HepG2 (cell line): Measurements from ENCODE around the gene EFCAB8. TPM values are rescaled to one million over a fixed set of nuclear protein-coding genes. Genes with fewer than 3 reads are reported as not detected.
A peak's percentile ranks its signal among the peaks of the same experiment; 100 is the strongest.

Source experiments
- AFF4 ChIP-seq: sonication (generic); formaldehyde crosslinking; IDR thresholded peaks from 2 replicates; pipeline ENCODE4 v1.4.0; 2020; ENCODE audit warnings: missing genetic modification reagents
- CREB1 ChIP-seq, 2 experiments: fragments of 450-650 bp in 1 of 2; IDR thresholded peaks; 2 replicates each; pipeline ENCODE4 v1.6.1; 2016 to 2017; ENCODE audit warnings: control low read depth in 1 of 2, mild to moderate bottlenecking in 1 of 2, missing compliant biosample characterization in 1 of 2, missing genetic modification characterization in 1 of 2
- EHMT2 ChIP-seq: fragments of 200-600 bp; sonication (generic); IDR thresholded peaks from 2 replicates; pipeline ENCODE4 v1.7.0; 2017; ENCODE audit warnings: antibody characterized with exemption, low read depth, low read length, borderline replicate concordance
- GABPB1 ChIP-seq: IDR thresholded peaks from 2 replicates; pipeline ENCODE4 v1.6.1; 2016; ENCODE audit warnings: mild to moderate bottlenecking, missing genetic modification reagents, moderate library complexity, missing compliant biosample characterization
- MTA1 ChIP-seq: sonication (generic); formaldehyde crosslinking; IDR thresholded peaks from 2 replicates; pipeline ENCODE4 v1.4.0; 2020; ENCODE audit warnings: missing genetic modification reagents, mild to moderate bottlenecking, borderline replicate concordance
- NFIB ChIP-seq: sonication (generic); formaldehyde crosslinking; IDR thresholded peaks from 2 replicates; pipeline ENCODE4 v1.9.0; 2021; ENCODE audit warnings: missing genetic modification reagents, mild to moderate bottlenecking, borderline replicate concordance
- PPARG ChIP-seq: conservative IDR thresholded peaks from 2 replicates; pipeline ENCODE4 v1.6.1; 2016; ENCODE audit warnings: missing biosample characterization, missing genetic modification reagents
- SMC3 ChIP-seq: IDR thresholded peaks from 2 replicates; pipeline ENCODE4 v1.6.1; 2011; ENCODE audit warnings: low read length, improper control_type of control experiment
- ZMYM2 ChIP-seq: sonication (generic); formaldehyde crosslinking; IDR thresholded peaks from 2 replicates; pipeline ENCODE4 v1.8.0; 2022; ENCODE audit warnings: mild to moderate bottlenecking, missing genetic modification reagents
- ZNF225 ChIP-seq: sonication (generic); formaldehyde crosslinking; IDR thresholded peaks from 2 replicates; pipeline ENCODE4 v1.4.0; 2020; ENCODE audit warnings: mild to moderate bottlenecking, missing genetic modification reagents
- ZNF263 ChIP-seq: sonication (generic); formaldehyde crosslinking; IDR thresholded peaks from 2 replicates; pipeline ENCODE4 v1.4.0; 2020; ENCODE audit warnings: missing genetic modification reagents
- ZNF282 ChIP-seq: fragments of 450-650 bp; IDR thresholded peaks from 2 replicates; pipeline ENCODE4 v1.6.1; 2018; ENCODE audit not compliant: partially characterized antibody
- ZNF333 ChIP-seq: sonication (generic); formaldehyde crosslinking; IDR thresholded peaks from 2 replicates; pipeline ENCODE4 v1.4.0; 2020; ENCODE audit warnings: mild to moderate bottlenecking, missing genetic modification reagents, borderline replicate concordance
- ZNF501 ChIP-seq: sonication (generic); formaldehyde crosslinking; IDR thresholded peaks from 2 replicates; pipeline ENCODE4 v1.5.1; 2020; ENCODE audit warnings: mild to moderate bottlenecking, moderate library complexity, missing genetic modification reagents
- polyA plus RNA-seq, 8 experiments: library from polyadenylated mRNA; depleted of rRNA in 3 of 8; stranded (reverse) in 7 of 8; unstranded in 1 of 8; fragments of >200 nt; fragmentation: Illumina TruSeq in 4 of 8; extraction: Trizol in 4 of 8; gene quantifications; 2 replicates each; pipeline versions ENCODE4 v1.2.1 to v1.2.3, GENCODE V29; 2011 to 2016; ENCODE audit warnings: low read depth in 4 of 8, missing spikeins in 1 of 8, mixed read lengths in 1 of 8; ENCODE audit not compliant: insufficient read depth in 1 of 8
- total RNA-seq, 5 experiments: library from RNA; depleted of rRNA; stranded (reverse); fragments of >200 nt; fragmentation: Illumina TruSeq; extraction: Trizol; gene quantifications; 2 replicates each; pipeline ENCODE4 v1.2.3, GENCODE V29; 2016; ENCODE audit warnings: low read depth in 1 of 5
- TF ChIP-seq, protein P1 (sequence below): sonication (generic); formaldehyde crosslinking; IDR thresholded peaks from 2 replicates; pipeline ENCODE4 v1.4.0; 2020; ENCODE audit warnings: missing genetic modification reagents
- TF ChIP-seq, protein P2 (sequence below): IDR thresholded peaks from 2 replicates; pipeline ENCODE4 v1.4.0; 2020; ENCODE audit warnings: mild to moderate bottlenecking, missing genetic modification reagents
- TF ChIP-seq, protein P3 (sequence below): sonication (generic); formaldehyde crosslinking; IDR thresholded peaks from 2 replicates; pipeline ENCODE4 v1.8.0; 2022; ENCODE audit warnings: missing genetic modification reagents, mild to moderate bottlenecking, inconsistent platforms, borderline replicate concordance

The EFCAB8 gene
- total and polyA plus RNA-seq, 2 of the 13 experiments (the other 11 are each of a cell fraction or from before 2014, with no cell fraction given) = 0.15 to 0.22 TPM

DNA sequence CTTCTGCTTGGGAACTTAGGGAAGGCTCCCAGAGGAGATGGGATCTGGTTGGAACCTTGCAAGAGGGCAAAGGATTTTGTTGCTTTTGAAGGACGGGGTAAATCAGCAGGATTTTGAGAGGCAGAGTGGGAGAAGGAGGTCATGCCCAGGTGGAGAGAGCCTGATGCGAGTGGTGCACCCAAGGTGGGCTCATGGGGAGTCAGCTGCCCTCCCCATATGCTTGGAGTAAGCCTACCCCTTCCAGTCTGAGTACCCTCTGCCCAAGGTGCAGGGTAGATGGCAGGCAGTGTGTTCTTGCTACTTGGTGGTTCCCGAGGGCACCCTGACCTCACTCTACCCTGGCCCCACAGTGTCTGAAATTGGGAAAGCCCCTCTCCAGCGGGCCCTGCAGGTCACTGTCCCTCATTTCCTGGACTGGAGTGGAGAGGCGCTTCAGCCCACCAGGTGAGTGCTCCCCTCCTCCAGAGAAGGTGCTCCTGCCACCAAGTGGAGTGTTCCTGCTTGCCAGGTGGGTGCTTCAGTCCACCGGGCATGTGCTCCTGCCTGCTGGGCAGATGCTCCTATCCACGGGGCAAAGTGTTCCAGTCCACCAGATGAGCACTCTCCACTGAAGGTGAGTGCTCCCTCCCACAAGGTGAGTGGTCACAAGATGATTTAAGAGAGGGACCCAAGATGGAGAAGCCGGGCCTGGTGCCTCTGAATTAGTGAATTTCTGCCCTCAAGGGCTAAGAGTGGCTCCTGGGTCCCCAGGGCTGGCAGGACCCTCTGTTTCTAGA, 152.1 kb downstream of the EFCAB8 start (continued):
- TF ChIP-seq ZNF282 = no peak
- no peak for TF ChIP-seq AFF4 (CRISPR knock-in tag)
- TF ChIP-seq CREB1 (IDR thresholded peaks at IDR 0.05) = no peak
- no peak for TF ChIP-seq CREB1 (CRISPR knock-in tag; IDR thresholded peaks at IDR 0.05)
- TF ChIP-seq PPARG (CRISPR knock-in tag) = no peak
- no peak for TF ChIP-seq GABPB1 (CRISPR knock-in tag)
- no peak for TF ChIP-seq MTA1 (CRISPR knock-in tag)
- TF ChIP-seq ZNF333 (CRISPR knock-in tag) = no peak
- no peak for TF ChIP-seq SMC3
- TF ChIP-seq ZMYM2 (CRISPR knock-in tag) = no peak
- TF ChIP-seq, protein P1, sequence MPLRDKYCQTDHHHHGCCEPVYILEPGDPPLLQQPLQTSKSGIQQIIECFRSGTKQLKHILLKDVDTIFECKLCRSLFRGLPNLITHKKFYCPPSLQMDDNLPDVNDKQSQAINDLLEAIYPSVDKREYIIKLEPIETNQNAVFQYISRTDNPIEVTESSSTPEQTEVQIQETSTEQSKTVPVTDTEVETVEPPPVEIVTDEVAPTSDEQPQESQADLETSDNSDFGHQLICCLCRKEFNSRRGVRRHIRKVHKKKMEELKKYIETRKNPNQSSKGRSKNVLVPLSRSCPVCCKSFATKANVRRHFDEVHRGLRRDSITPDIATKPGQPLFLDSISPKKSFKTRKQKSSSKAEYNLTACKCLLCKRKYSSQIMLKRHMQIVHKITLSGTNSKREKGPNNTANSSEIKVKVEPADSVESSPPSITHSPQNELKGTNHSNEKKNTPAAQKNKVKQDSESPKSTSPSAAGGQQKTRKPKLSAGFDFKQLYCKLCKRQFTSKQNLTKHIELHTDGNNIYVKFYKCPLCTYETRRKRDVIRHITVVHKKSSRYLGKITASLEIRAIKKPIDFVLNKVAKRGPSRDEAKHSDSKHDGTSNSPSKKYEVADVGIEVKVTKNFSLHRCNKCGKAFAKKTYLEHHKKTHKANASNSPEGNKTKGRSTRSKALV (CRISPR knock-in tag) = no peak
- TF ChIP-seq, protein P2, sequence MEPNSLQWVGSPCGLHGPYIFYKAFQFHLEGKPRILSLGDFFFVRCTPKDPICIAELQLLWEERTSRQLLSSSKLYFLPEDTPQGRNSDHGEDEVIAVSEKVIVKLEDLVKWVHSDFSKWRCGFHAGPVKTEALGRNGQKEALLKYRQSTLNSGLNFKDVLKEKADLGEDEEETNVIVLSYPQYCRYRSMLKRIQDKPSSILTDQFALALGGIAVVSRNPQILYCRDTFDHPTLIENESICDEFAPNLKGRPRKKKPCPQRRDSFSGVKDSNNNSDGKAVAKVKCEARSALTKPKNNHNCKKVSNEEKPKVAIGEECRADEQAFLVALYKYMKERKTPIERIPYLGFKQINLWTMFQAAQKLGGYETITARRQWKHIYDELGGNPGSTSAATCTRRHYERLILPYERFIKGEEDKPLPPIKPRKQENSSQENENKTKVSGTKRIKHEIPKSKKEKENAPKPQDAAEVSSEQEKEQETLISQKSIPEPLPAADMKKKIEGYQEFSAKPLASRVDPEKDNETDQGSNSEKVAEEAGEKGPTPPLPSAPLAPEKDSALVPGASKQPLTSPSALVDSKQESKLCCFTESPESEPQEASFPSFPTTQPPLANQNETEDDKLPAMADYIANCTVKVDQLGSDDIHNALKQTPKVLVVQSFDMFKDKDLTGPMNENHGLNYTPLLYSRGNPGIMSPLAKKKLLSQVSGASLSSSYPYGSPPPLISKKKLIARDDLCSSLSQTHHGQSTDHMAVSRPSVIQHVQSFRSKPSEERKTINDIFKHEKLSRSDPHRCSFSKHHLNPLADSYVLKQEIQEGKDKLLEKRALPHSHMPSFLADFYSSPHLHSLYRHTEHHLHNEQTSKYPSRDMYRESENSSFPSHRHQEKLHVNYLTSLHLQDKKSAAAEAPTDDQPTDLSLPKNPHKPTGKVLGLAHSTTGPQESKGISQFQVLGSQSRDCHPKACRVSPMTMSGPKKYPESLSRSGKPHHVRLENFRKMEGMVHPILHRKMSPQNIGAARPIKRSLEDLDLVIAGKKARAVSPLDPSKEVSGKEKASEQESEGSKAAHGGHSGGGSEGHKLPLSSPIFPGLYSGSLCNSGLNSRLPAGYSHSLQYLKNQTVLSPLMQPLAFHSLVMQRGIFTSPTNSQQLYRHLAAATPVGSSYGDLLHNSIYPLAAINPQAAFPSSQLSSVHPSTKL (CRISPR knock-in tag) = no peak
- no peak for TF ChIP-seq NFIB (CRISPR knock-in tag)
- no peak for TF ChIP-seq EHMT2
- peak; percentile 100 for TF ChIP-seq ZNF263 (CRISPR knock-in tag)
- TF ChIP-seq, protein P3, sequence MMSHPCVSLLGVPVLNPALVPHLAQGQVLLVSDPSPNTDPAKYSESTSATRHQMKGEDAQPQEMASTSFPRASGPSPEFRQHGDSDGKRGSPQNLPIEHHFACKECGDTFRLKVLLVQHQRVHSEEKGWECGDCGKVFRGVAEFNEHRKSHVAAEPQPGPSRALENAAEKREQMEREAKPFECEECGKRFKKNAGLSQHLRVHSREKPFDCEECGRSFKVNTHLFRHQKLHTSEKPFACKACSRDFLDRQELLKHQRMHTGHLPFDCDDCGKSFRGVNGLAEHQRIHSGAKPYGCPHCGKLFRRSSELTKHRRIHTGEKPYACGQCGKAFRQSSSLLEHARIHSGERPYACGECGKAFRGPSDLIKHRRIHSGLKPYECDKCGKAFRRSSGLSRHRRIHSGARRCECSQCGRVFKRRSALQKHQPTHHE (CRISPR knock-in tag) = no peak; the same call in 1 of the 2 replicates
- no peak for TF ChIP-seq ZNF225 (CRISPR knock-in tag)
- no peak; the same call in 1 of the 2 replicates for TF ChIP-seq ZNF501 (CRISPR knock-in tag)
